DOHH2 (cell line): ENCODE results near the gene PHF8.

Experiments
- EZH2phosphoT487 ChIP-seq: fragments of 200-600 bp; sonication (generic); IDR thresholded peaks from 2 replicates; pipeline ENCODE4 v1.6.1; 2017; ENCODE audit warnings: borderline replicate concordance, mild to moderate bottlenecking, antibody characterized with exemption, low read length, moderate library complexity, mixed read lengths
- TF ChIP-seq, protein P1 (sequence below): fragments of 200-600 bp; sonication (generic); IDR thresholded peaks from one replicate; pipeline ENCODE4 v1.5.1; 2014; ENCODE audit warnings: antibody characterized with exemption, mild to moderate bottlenecking, low read depth, low read length; ENCODE audit not compliant: poor library complexity, severe bottlenecking

DNA sequence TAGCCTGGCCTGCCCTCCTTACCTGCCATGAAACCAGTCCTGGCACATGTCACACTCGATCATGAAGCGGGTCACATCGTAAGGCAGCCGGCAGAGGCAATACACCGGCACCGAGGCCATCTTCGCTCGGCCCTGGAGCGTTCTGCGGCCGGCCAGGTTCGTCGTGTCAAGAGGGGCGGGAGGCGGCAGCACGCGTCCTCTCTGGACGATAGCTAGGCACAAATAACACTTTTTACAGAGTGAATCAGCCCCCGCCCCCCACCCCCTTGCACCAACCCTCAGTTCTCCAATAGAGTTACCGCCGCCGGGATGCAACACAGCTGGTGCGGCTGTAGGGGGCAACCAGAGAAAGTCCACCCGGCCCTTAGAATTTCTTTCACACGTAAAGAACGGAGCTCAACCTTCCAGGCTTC is 1.7 kb downstream of the PHF8 start:
- TF ChIP-seq, protein P1, sequence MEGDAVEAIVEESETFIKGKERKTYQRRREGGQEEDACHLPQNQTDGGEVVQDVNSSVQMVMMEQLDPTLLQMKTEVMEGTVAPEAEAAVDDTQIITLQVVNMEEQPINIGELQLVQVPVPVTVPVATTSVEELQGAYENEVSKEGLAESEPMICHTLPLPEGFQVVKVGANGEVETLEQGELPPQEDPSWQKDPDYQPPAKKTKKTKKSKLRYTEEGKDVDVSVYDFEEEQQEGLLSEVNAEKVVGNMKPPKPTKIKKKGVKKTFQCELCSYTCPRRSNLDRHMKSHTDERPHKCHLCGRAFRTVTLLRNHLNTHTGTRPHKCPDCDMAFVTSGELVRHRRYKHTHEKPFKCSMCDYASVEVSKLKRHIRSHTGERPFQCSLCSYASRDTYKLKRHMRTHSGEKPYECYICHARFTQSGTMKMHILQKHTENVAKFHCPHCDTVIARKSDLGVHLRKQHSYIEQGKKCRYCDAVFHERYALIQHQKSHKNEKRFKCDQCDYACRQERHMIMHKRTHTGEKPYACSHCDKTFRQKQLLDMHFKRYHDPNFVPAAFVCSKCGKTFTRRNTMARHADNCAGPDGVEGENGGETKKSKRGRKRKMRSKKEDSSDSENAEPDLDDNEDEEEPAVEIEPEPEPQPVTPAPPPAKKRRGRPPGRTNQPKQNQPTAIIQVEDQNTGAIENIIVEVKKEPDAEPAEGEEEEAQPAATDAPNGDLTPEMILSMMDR = no peak
- no peak for TF ChIP-seq EZH2phosphoT487
